ENCODE measurements around the gene ZRANB1. TPM values are rescaled to one million over a fixed set of nuclear protein-coding genes. Genes with fewer than 3 reads are reported as not detected.
A peak's percentile ranks its signal among the peaks of the same experiment; 100 is the strongest.
"Not testable (repeated sequence)": the region's sequence is repeated elsewhere in the genome, so short reads cannot be mapped to it uniquely, and the experiment has no call there.

Gene ZRANB1
- total RNA-seq, 1 donor from 2014 or later: 29.5 TPM

GRCh38 chr10:124911124-124912067, 30.5 kb upstream of the ZRANB1 start:
- TF ChIP-seq CTCF (IDR thresholded peaks at IDR 0.05; ENCODE audit: insufficient read depth, low read length, severe bottlenecking): no peak

DNA sequence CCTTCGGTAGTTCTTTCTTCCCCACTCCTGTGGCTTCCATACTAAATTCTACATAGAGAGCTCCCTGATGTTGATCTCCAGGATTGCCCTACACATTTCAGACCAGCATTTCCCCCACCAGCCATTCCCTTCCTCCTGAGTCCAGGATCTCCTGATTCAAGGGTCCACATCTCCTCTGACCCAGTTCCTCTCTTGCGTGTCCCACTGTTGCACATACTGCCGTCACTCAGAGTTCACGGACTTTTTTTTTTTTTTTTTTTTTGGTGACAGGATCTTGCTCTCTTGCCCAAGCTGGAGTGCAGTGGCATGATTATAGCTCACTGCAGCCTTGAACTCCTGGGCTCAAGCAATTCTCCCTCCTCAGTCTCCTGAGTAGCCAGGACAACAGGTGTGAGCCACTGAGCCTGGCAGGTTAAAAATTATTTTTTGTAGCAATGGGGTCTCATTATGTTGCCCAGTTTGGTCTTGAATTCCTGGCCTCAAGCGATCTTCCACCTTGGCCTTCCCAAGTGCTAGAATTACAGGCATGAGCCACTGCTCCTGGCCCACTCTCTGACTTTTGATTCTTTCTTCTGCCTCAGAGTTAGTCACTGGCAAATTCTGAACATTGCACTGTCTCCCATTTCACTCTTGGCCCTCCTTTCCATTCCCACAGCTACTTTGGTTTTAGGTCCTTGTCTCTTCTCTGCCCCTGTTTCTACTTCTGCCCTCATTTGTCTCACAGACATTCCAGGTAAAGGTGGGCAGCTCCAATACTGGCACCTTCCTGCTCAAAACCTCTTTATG, 29.6 kb upstream of the ZRANB1 start:
- DNase-seq (ENCODE audit: low read depth) (no peak), FAIRE-seq (no peak)
- Histone ChIP-seq H3K4me3 (ENCODE audit: low read depth, low read length) (no peak overlapping the region), H3K27me3 (ENCODE audit: control insufficient read depth, insufficient read depth, low read length) (no peaks in the 10 kb centered on the region), H3K36me3 (ENCODE audit: control insufficient read depth, insufficient read depth, low read length) (no peaks in the 10 kb centered on the region)
- TF ChIP-seq CTCF (IDR thresholded peaks at IDR 0.05; ENCODE audit: insufficient read depth, low read length, severe bottlenecking): no peak

More at GRCh38 chr10:124911124-124912067, 30.5 kb upstream of the ZRANB1 start:
- FAIRE-seq (no peak), DNase-seq (ENCODE audit: low read depth) (no peak)
- H3K36me3 ChIP-seq (ENCODE audit: control insufficient read depth, insufficient read depth, low read length): no peaks in the 10 kb centered on the region
- no peaks in the 10 kb centered on the region for H3K27me3 ChIP-seq (ENCODE audit: control insufficient read depth, insufficient read depth, low read length)
- H3K4me3 ChIP-seq (ENCODE audit: low read depth, low read length): no peak overlapping the region

DNA sequence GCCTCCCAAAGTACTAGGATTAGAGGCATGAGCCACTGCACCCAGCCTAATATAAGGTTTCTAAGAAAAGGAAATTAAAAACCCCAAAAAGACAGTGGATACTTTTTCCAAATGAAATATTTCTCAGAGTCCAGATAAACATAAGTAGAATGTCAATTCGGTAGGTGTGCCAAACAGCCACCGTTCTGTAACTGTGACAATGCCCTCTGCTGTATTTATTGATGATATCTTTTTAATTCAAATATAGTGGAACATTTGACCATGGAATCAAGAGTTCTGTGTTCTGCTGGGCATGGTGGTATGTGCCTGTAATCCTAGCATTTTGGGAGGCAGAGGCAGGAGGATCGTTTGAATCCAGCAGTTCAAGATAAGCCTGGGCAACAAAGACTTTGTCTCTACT, 28.8 kb upstream of the ZRANB1 start:
- H3K36me3 ChIP-seq (ENCODE audit: control insufficient read depth, insufficient read depth, low read length): no peaks in the 10 kb centered on the region
- H3K4me3 ChIP-seq (ENCODE audit: low read depth, low read length): no peak overlapping the region
- no peaks in the 10 kb centered on the region for H3K27me3 ChIP-seq (ENCODE audit: control insufficient read depth, insufficient read depth, low read length)
- TF ChIP-seq CTCF (IDR thresholded peaks at IDR 0.05; ENCODE audit: insufficient read depth, low read length, severe bottlenecking): no peak
- DNase-seq (ENCODE audit: low read depth): no peak
- no peak for FAIRE-seq

DNA sequence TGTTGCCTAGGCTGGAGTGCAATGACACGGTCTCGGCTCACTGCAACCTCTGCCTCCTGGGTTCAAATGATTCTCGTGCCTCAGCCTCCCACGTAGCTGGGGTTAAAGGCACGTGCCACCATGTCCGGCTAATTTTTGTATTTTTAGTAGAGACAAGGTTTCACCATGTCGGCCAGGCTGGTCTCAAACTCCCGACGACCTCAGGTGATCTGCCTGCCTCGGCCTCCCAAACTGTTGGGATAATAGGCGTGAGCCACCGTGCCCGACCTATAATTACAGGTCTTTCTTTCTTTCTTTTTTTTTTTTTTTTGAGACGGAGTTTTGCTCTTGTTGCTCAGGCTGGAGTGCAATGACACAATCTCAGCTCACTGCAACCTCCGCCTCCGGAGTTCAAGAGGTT, 27.5 kb upstream of the ZRANB1 start:
- not testable (repeated sequence) for DNase-seq (ENCODE audit: low read depth); FAIRE-seq; H3K27me3 ChIP-seq (ENCODE audit: control insufficient read depth, insufficient read depth, low read length); H3K4me3 ChIP-seq (ENCODE audit: low read depth, low read length); H3K36me3 ChIP-seq (ENCODE audit: control insufficient read depth, insufficient read depth, low read length)

DNA sequence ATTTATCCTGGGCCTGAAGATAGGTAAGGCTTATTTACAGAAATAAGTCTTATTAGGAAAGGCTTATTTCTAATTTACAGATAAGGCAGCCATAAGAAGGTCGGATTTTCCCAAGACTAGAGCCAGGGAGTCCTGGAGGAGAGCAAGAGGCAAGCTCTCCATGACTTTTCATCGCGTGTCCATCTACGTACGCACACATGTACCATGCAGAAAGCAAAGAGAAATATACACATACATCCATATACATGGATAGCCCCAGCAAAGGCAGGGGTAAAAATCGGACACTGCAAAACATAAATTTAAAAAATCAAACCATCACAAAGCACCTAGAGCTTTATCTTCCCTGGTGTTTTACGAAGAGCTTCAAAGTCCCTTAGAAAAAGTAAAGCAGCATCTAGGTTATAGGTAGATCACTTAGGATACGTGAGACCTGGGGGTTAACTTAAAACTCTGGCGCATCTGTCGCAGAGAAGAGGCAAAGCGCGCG, 25.8 kb upstream of the ZRANB1 start:
- no peak for TF ChIP-seq CTCF (IDR thresholded peaks at IDR 0.05; ENCODE audit: insufficient read depth, low read length, severe bottlenecking)
- DNase-seq (ENCODE audit: low read depth) (no peak), FAIRE-seq (no peak)
- H3K27me3 ChIP-seq (ENCODE audit: control insufficient read depth, insufficient read depth, low read length): no peaks in the 10 kb centered on the region
- peak overlapping the region; percentile 85 for H3K4me3 ChIP-seq (ENCODE audit: low read depth, low read length)
- H3K36me3 ChIP-seq (ENCODE audit: control insufficient read depth, insufficient read depth, low read length): no peaks in the 10 kb centered on the region

Data from bronchial epithelial cell (primary cell).